Naive thymus-derived CD8-positive, alpha-beta T cell (primary cell): ENCODE measurements around the gene TNRC6A. TPM values are rescaled to one million over a fixed set of nuclear protein-coding genes. Genes with fewer than 3 reads are reported as not detected.

Source experiments
- ATAC-seq, 2 donors: fragments of 150-1000 bp; cut with Tn5 transposase in 1 of 2; sonication (Bioruptor Pico), chemical (Tn5 transposase) in 1 of 2; 1 replicate in 1 of 2; 2 replicates in 1 of 2; pipeline ENCODE4 v1.10.0; 2021; ENCODE audit warnings: mild to moderate bottlenecking in 2 of 2, moderate library complexity in 2 of 2
- POLR2A ChIA-PET: fragments of 350-600 bp; sonication (Branson Sonifier 250); formaldehyde crosslinking; loops from one replicate; lab custom pipeline; 2021; ENCODE audit warnings: antibody characterized with exemption; lab: Charles Lee
- DNase-seq, 10 donors: peaks; one replicate each; pipeline versions ENCODE4 v3.0.0 to v3.0.0-alpha.2; 2020 to 2022
- H3K27ac Mint-ChIP-seq, 10 donors: one replicate each; pipeline ENCODE4 v1.8.0; 2020 to 2022; ENCODE audit warnings: mild to moderate bottlenecking in 10 of 10, mixed read lengths in 10 of 10, moderate library complexity in 4 of 10, inconsistent platforms in 1 of 10
- H3K27me3 Mint-ChIP-seq, 5 donors: one replicate each; pipeline ENCODE4 v1.8.0; 2021 to 2022; ENCODE audit warnings: mixed read lengths in 5 of 5
- H3K36me3 Mint-ChIP-seq, 3 donors: one replicate each; pipeline ENCODE4 v1.8.0; 2020 to 2022; ENCODE audit warnings: mixed read lengths in 3 of 3, mild to moderate bottlenecking in 2 of 3, inconsistent platforms in 1 of 3
- H3K4me1 Mint-ChIP-seq, 4 donors: one replicate each; pipeline ENCODE4 v1.8.0; 2021 to 2022; ENCODE audit warnings: mixed read lengths in 4 of 4
- H3K4me3 Mint-ChIP-seq, 10 donors: one replicate each; pipeline ENCODE4 v1.8.0; 2020 to 2022; ENCODE audit warnings: mild to moderate bottlenecking in 10 of 10, mixed read lengths in 10 of 10, moderate library complexity in 6 of 10, inconsistent platforms in 1 of 10
- H3K9me3 Mint-ChIP-seq, 9 donors: one replicate each; pipeline ENCODE4 v1.8.0; 2020 to 2022; ENCODE audit warnings: mixed read lengths in 9 of 9, mild to moderate bottlenecking in 3 of 9, inconsistent platforms in 1 of 9, moderate library complexity in 1 of 9
- polyA plus RNA-seq, 3 donors: library from polyadenylated mRNA; unstranded; fragments of 300-500 nt; fragmentation: Illumina TruSeq; gene quantifications; one replicate each; pipeline ENCODE4 v1.2.3, GENCODE V29; 2021
- total RNA-seq, 8 experiments: library from RNA in 2 of 8; stranded (reverse) in 2 of 8; gene quantifications; one replicate each; pipeline ENCODE4 v1.2.3 and lab custom pipeline; 2021 to 2026

TNRC6A gene
- total and polyA plus RNA-seq, 5 experiments from 2014 or later, result 9.4 to 85.2 (median 12.9) TPM

DNA sequence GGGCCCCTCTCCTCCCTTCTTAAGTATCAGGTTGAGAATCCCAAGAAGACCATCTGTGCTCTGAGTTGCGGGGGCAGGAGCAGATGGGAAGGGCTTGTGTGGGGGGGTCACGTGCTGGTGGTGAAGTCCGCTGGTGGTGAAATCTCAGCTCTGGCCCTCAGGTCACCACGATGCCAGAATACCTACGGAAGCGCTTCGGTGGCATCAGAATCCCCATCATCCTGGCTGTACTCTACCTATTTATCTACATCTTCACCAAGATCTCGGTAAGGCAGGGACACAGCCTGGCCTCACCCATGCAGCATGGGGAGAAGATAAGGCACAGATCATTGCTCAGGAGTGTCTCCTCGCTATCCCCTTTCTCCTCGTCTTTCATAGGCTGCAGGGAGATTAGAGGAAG lies 146.0 kb downstream of the TNRC6A start:
- peaks cover 0 to 4% (median 0%) of the 10 kb centered on the region in 3 donors for H3K36me3 Mint-ChIP-seq
- no peak overlapping the region for H3K4me3 Mint-ChIP-seq
- DNase-seq (no peak), ATAC-seq (no peak)
- POLR2A ChIA-PET, result no interaction called here
- H3K4me1 Mint-ChIP-seq, result no peaks in the 10 kb centered on the region
- peaks cover 0 to 4% (median 0%) of the 10 kb centered on the region in 9 donors for H3K9me3 Mint-ChIP-seq
- peaks cover 0 to 18% (median 7%) of the 10 kb centered on the region in 5 donors for H3K27me3 Mint-ChIP-seq
- no peak overlapping the region for H3K27ac Mint-ChIP-seq

Other genes starting within 250 kb of the TNRC6A start
- gene RBBP6, start 190.1 kb upstream of the TNRC6A start, total RNA-seq, result 100 to 1,000 TPM; 114 to 115 TPM
- 10 to 100 TPM; 15.7 to 20.5 (median 16.1) TPM for gene RBBP6, start 190.1 kb upstream of the TNRC6A start, polyA plus RNA-seq
- gene SLC5A11, start 116.3 kb downstream of the TNRC6A start, total RNA-seq, result under 1 TPM; 0.22 to 0.68 TPM
- not detected for gene SLC5A11, start 116.3 kb downstream of the TNRC6A start, polyA plus RNA-seq